ENCODE measurements around the gene LKAAEAR1.
A peak's percentile ranks its signal among the peaks of the same experiment; 100 is the strongest.

GRCh38 chr20:64090165-64090564 is 6.0 kb upstream of the LKAAEAR1 start:
- TF ChIP-seq MAFF (IDR thresholded peaks at IDR 0.05; ENCODE audit: low read length) (no peak), SETDB1 (IDR thresholded peaks at IDR 0.05; ENCODE audit: low read length) (no peak), IRF9 (tag; IDR thresholded peaks at IDR 0.05) (no peak), FOSL1 (tag; conservative IDR thresholded peaks at IDR 0.05) (no peak), CHD1 (IDR thresholded peaks at IDR 0.05; ENCODE audit: low read length) (no peak), JUN (IDR thresholded peaks at IDR 0.05; ENCODE audit: borderline replicate concordance, low read depth, low read length) (no peak), JUN (CRISPR knock-in tag; IDR thresholded peaks at IDR 0.05; ENCODE audit: borderline replicate concordance) (no peak), HNRNPL (IDR thresholded peaks at IDR 0.05; ENCODE audit: low read depth, low read length) (no peak), ZBTB7A (IDR thresholded peaks at IDR 0.05; ENCODE audit: borderline replicate concordance, control insufficient read depth, low read depth, low read length) (no peak), POLR2AphosphoS5 (IDR thresholded peaks at IDR 0.05; ENCODE audit: control insufficient read depth, insufficient read depth, low read depth, low read length) (no peak), RCOR1 (IDR thresholded peaks at IDR 0.05; ENCODE audit: borderline replicate concordance in 1 of 2, low read depth in 2 of 2, low read length in 2 of 2) (peak in 1 of 2 experiments; percentile 87; a peak in 2 of 4 replicates), RFX5 (IDR thresholded peaks at IDR 0.05; ENCODE audit: low read depth, low read length) (no peak)

All from K562 (cell line).